ENCODE data around the gene TMEM178A.

- no peak for TF ChIP-seq POLR2A (IDR thresholded peaks at IDR 0.05)
- TF ChIP-seq CTCF (IDR thresholded peaks at IDR 0.05) = no peak
Measured at GRCh38 chr2:39661826-39662225, 3.9 kb upstream of the TMEM178A start.
